Measurements from ENCODE around the gene FOXC2.

The FOXC2 gene

DNA sequence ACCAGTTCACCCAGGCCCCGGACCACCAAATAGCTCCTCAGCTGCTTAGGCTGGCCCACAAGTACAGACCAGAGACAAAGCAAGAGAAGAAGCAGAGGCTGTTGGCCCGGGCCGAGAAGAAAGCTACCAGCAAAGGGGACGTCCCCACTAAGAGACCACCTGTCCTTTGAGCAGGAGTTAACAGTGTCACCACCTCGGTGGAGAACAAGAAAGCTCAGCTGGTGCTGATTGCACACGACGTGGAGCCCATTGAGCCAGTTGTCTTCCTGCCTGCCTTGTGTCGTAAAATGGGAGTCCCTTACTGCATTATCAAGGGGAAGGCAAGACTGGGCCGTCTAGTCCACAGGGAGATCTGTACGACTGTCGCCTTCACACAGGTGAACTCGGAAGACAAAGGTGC lies 40.9 kb upstream of the FOXC2 start:
- Histone ChIP-seq H3K9ac (ENCODE audit: low read depth, low read length) (no peak overlapping the region), H3K9me3 (ENCODE audit: insufficient read depth, low read depth, low read length) (no peaks in the 10 kb centered on the region), H3K27ac (ENCODE audit: low read length) (no peak overlapping the region), H3K4me1 (ENCODE audit: insufficient read depth, low read length) (no peaks in the 10 kb centered on the region), H3K27me3 (ENCODE audit: insufficient read depth, low read length) (peaks cover 12% of the 10 kb centered on the region), H3K36me3 (ENCODE audit: insufficient read depth, low read depth, low read length) (no peaks in the 10 kb centered on the region), H3K4me3 (ENCODE audit: low read length) (no peak overlapping the region)

DNA sequence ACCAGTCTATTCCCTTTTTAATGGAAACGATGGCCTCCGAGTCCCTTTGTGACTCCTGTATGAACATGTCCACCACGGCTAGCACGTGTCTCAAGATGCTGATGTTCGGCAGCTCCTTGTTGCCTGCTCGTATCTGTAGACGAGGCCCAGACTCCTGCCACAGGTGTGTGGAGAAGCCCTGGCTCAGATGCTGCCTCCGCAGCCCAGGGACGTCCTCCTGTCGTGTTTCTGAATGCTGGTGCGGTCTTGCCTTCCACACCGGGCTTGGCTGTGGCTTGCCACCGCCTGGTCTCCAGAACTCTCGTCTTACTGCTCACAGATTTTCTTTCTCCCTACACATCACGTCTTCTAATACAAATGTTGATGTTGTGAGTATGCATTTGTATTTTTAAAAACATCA lies 39.3 kb upstream of the FOXC2 start:
- Histone ChIP-seq H3K9me3 (ENCODE audit: insufficient read depth, low read depth, low read length) (no peaks in the 10 kb centered on the region), H3K36me3 (ENCODE audit: insufficient read depth, low read depth, low read length) (no peaks in the 10 kb centered on the region), H3K27ac (ENCODE audit: low read length) (no peak overlapping the region)

DNA sequence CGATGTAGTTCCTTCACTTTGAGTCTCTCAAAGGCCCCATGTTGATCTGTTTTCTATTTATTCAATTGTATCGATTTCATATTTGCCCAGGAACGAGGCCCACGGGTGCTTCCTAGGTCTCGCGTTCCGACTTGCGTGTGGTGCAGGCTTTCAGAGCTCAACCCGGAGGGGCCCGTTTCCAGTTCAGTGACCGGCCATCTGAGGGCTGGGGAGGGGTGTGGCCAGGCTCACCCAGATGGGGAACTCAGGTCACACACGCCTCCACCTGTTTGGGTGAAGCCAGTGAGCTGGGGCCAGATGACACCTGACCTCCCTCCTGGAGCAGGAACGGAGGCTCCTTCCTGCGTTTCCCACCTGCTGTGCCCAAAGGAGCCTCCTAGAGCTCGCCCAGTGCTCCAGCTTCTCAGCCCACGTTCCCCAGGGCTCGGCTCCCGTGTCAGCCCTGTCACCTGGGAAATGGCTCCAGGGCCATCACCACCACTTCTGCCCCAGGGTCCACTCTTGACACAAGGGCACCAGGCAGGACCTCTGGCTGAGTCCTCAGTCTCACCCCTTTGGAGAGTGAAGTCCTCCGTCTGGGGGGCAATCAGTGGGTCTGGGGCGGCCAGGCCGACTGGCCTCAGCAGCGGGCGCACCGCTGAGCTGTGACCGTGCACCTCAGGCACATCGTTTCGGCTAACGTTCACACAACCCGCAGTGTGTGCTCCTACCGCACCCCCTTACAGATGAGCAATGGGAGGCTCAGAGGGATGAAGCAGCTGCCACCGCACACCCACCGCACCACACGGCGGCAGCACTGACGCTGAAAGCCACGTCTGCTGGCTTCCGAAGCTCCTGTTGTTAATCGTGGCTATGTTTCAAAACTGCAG lies 38.3 kb upstream of the FOXC2 start:
- Histone ChIP-seq H3K4me1 (ENCODE audit: insufficient read depth, low read length) (no peaks in the 10 kb centered on the region), H3K27ac (ENCODE audit: low read length) (no peak overlapping the region), H3K27me3 (ENCODE audit: insufficient read depth, low read length) (no peaks in the 10 kb centered on the region), H3K4me3 (ENCODE audit: low read length) (no peak overlapping the region), H3K9me3 (ENCODE audit: insufficient read depth, low read depth, low read length) (no peaks in the 10 kb centered on the region), H3K9ac (ENCODE audit: low read depth, low read length) (no peak overlapping the region), H3K36me3 (ENCODE audit: insufficient read depth, low read depth, low read length) (no peaks in the 10 kb centered on the region)

More for the DNA sequence above, 39.3 kb upstream of the FOXC2 start:
- no peaks in the 10 kb centered on the region for H3K4me1 ChIP-seq (ENCODE audit: insufficient read depth, low read length)
- H3K27me3 ChIP-seq (ENCODE audit: insufficient read depth, low read length), result no peaks in the 10 kb centered on the region
- no peak overlapping the region for H3K9ac ChIP-seq (ENCODE audit: low read depth, low read length)
- H3K4me3 ChIP-seq (ENCODE audit: low read length), result no peak overlapping the region

DNA sequence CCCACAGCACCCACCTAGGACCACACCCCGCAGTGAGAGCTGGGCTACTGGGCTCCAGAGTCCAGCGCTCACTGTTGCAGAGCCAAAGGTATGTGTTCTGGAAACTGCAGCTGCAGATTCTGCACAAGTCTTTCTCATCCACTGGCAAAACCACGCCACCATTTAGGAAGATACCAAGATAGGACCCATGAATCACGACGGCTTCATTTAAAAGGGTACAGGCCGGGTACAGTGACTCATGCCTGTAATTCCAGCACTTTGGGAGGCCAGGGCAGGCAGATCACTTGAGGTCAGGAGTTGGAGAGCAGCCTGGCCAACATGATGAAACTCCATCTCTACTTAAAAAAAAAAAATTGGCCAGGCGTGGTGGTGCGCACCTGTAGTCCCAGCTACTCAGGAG lies 37.5 kb upstream of the FOXC2 start:
- H3K27ac ChIP-seq (ENCODE audit: low read length), result no peak overlapping the region
- no peaks in the 10 kb centered on the region for H3K36me3 ChIP-seq (ENCODE audit: insufficient read depth, low read depth, low read length)
- H3K4me3 ChIP-seq (ENCODE audit: low read length), result no peak overlapping the region
- no peaks in the 10 kb centered on the region for H3K9me3 ChIP-seq (ENCODE audit: insufficient read depth, low read depth, low read length)
- no peaks in the 10 kb centered on the region for H3K4me1 ChIP-seq (ENCODE audit: insufficient read depth, low read length)
- no peaks in the 10 kb centered on the region for H3K27me3 ChIP-seq (ENCODE audit: insufficient read depth, low read length)
- no peak overlapping the region for H3K9ac ChIP-seq (ENCODE audit: low read depth, low read length)

DNA sequence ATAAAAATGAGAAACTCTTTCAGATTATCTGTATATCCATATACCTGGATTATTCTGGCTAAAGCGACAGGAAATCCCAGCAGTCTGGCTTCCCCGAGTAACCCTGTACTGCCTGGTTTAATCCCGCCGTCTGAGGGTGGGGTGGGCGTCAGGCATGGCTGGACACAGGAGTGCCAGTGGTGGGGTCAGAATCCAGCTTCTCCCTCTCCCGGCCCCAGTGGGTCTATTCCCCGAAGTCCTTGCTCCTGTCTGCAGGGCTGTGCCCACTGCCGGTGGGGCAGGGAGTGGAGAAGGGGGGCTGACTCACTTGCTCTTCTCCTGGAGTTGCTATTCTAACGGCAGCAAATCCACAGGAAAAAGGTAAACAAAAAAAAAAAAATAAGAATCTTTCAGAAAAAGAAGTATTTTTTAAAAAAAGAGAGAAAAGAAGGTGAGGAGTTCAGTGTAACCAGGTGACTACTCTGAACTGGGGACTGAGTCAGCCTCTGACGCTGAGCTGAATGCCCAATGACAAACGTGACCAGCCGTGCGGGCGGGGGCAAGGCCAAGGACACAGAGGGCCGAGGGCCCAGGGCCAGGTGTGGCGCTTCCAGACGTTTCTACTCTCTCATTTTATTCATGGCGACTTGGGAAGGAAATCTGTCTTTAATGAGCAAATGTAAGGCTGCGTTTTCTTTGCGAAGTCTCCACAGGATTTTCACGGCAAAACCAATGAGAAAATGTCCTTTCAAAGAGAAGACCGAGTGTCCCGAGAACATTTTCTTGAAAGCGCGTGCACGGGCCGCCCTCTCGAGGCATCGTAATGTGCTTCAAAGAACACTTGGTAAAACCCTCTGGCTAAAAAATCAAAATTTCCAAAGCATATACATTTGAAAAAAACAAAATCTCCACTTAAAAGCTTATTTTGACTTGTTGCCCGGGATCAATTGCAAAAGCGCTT lies 36.1 kb upstream of the FOXC2 start:
- Histone ChIP-seq H3K27me3 (ENCODE audit: insufficient read depth, low read length) (no peaks in the 10 kb centered on the region), H3K9me3 (ENCODE audit: insufficient read depth, low read depth, low read length) (no peaks in the 10 kb centered on the region), H3K4me3 (ENCODE audit: low read length) (no peak overlapping the region), H3K4me1 (ENCODE audit: insufficient read depth, low read length) (no peaks in the 10 kb centered on the region), H3K36me3 (ENCODE audit: insufficient read depth, low read depth, low read length) (no peaks in the 10 kb centered on the region), H3K27ac (ENCODE audit: low read length) (no peak overlapping the region), H3K9ac (ENCODE audit: low read depth, low read length) (no peak overlapping the region)

DNA sequence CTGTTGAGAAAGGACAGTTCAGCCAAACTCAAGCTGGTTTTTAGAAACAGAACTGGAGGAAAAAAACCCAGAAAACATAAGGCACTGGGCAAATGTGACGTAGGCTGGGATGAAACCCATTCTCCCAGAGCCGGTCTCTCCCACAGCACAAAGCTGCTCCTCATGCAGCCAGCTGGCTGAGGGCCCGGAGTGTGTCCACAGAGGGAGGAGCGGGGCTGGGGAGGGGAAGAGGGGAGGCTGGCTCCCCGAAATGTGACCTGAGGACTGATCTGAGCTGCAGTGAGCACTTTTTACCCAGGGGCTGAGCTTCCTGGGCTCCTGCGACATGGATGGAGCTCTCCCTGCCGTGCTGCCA lies 35.5 kb upstream of the FOXC2 start:
- no peak overlapping the region for H3K27ac ChIP-seq (ENCODE audit: low read length)

DNA sequence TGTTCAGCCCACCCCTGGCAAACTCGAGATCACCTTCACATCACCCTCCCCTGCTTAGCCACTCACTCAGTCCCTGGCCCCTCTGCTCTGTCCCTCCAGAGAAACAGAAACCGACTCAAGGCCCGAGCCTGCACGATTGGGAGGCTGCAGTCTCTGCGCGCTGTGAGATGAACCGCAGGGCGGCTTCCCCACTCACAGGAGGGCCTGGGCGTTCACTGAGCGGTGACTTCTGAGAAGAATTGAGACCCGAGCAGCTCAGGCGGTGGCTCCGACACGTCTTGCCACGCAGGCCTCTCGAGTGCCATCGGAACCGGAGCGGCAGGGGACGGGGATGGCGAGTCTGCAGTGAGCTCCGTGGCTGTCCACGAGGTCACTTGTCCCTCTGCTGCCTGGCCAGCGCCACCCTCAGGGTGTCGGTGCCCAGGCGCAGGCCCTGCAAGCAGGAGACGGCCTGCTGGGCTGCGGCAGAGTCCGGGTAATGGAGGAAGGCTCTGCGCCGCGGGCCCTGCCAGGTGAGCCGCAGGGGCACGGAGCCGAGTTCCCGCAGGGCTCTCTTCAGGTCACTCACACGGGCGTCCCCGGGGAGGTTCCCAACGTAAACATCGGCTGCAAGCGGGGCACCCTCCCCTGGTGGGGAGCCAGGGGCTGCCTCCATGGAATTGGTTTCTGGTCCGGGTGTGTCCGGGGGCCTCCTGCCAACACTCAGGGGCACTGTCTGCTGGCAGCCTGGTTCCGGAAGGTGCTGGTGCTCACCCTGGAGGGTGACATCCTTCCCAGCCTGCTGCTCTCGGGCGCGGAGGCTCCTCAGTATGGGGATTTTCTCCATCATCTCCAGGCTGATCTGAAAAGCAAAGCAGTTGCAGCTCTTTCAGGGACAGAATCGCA lies 34.7 kb upstream of the FOXC2 start:
- Histone ChIP-seq H3K4me1 (ENCODE audit: insufficient read depth, low read length) (no peaks in the 10 kb centered on the region), H3K9me3 (ENCODE audit: insufficient read depth, low read depth, low read length) (no peaks in the 10 kb centered on the region), H3K27ac (ENCODE audit: low read length) (no peak overlapping the region), H3K9ac (ENCODE audit: low read depth, low read length) (no peak overlapping the region), H3K4me3 (ENCODE audit: low read length) (no peak overlapping the region), H3K27me3 (ENCODE audit: insufficient read depth, low read length) (no peaks in the 10 kb centered on the region), H3K36me3 (ENCODE audit: insufficient read depth, low read depth, low read length) (no peaks in the 10 kb centered on the region)

More for the DNA sequence above, 35.5 kb upstream of the FOXC2 start:
- H3K27me3 ChIP-seq (ENCODE audit: insufficient read depth, low read length), result no peaks in the 10 kb centered on the region
- no peaks in the 10 kb centered on the region for H3K36me3 ChIP-seq (ENCODE audit: insufficient read depth, low read depth, low read length)
- H3K4me1 ChIP-seq (ENCODE audit: insufficient read depth, low read length), result no peaks in the 10 kb centered on the region
- H3K9me3 ChIP-seq (ENCODE audit: insufficient read depth, low read depth, low read length), result no peaks in the 10 kb centered on the region
- H3K9ac ChIP-seq (ENCODE audit: low read depth, low read length), result no peak overlapping the region
- no peak overlapping the region for H3K4me3 ChIP-seq (ENCODE audit: low read length)

DNA sequence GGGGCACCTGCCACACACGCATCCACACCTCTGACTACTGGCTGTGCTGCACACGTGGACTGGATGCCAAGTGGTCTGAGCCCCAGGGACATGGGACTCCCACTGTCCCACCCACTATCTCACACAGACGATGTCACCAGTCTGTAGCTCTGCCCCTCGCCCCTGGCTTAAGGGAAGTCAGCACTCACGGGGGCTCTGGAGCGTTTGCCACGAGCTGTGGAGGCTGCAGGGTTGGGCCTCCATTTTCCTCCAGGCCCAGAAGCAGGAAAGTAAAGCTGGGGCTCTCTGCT lies 34.2 kb upstream of the FOXC2 start:
- H3K27me3 ChIP-seq (ENCODE audit: insufficient read depth, low read length), result no peaks in the 10 kb centered on the region
- no peaks in the 10 kb centered on the region for H3K36me3 ChIP-seq (ENCODE audit: insufficient read depth, low read depth, low read length)
- no peaks in the 10 kb centered on the region for H3K4me1 ChIP-seq (ENCODE audit: insufficient read depth, low read length)
- no peak overlapping the region for H3K9ac ChIP-seq (ENCODE audit: low read depth, low read length)
- H3K9me3 ChIP-seq (ENCODE audit: insufficient read depth, low read depth, low read length), result no peaks in the 10 kb centered on the region
- H3K4me3 ChIP-seq (ENCODE audit: low read length), result no peak overlapping the region
- H3K27ac ChIP-seq (ENCODE audit: low read length), result no peak overlapping the region

DNA sequence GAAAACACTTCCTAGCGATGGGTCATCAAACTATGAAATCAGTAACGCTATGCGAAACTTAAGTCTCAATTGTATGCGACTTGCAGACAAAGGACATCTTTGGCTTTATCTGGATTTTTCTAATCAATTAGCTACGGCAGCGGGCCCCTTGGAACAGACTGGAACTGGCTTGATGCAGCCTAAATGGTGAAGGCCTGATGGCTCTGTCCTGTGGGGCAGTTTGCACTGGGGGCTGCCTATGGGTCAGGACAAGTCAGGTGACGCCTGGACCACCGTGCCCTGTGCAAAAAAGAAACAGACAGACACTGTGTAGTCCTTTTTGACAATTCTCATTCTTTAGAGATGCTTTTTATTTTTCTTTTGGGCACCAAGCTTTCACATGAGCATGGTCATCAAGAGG lies 33.6 kb upstream of the FOXC2 start:
- no peaks in the 10 kb centered on the region for H3K36me3 ChIP-seq (ENCODE audit: insufficient read depth, low read depth, low read length)
- no peak overlapping the region for H3K9ac ChIP-seq (ENCODE audit: low read depth, low read length)
- H3K27me3 ChIP-seq (ENCODE audit: insufficient read depth, low read length), result no peaks in the 10 kb centered on the region
- H3K9me3 ChIP-seq (ENCODE audit: insufficient read depth, low read depth, low read length), result no peaks in the 10 kb centered on the region
- no peaks in the 10 kb centered on the region for H3K4me1 ChIP-seq (ENCODE audit: insufficient read depth, low read length)
- no peak overlapping the region for H3K4me3 ChIP-seq (ENCODE audit: low read length)
- H3K27ac ChIP-seq (ENCODE audit: low read length), result no peak overlapping the region

DNA sequence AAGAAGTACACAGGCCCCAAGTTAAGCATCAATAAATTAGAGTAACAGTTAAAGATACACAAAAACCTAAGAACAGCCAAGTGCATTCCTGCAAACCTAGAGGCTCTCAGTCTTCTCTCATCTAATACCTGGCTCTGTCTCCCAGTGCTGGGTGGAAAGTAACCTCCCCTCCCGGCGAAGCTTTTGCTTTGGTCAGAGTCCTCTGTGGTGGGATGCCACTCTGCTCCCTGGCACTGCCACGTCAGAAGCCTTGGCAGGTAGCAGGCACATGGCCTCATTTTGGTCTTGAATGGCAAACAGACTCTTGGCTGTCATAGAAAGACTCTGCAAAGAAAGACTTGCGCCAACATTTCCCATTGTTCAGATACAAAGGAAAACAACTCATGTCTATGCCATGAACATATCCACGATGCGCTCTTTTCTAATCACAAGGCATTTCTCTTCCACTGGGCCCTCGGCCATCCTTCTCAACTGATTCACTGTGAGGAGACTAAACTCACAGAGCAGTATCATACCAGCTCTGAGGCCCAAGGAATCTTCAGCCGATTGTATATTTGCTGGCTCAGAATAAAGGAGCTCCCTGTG lies 32.8 kb upstream of the FOXC2 start:
- H3K4me3 ChIP-seq (ENCODE audit: low read length), result no peak overlapping the region
- no peak overlapping the region for H3K9ac ChIP-seq (ENCODE audit: low read depth, low read length)
- H3K36me3 ChIP-seq (ENCODE audit: insufficient read depth, low read depth, low read length), result 0 out of 2 replicates have a peak, but pooled peaks cover 5% of the 10 kb centered on the region
- no peaks in the 10 kb centered on the region for H3K27me3 ChIP-seq (ENCODE audit: insufficient read depth, low read length)
- H3K9me3 ChIP-seq (ENCODE audit: insufficient read depth, low read depth, low read length), result no peaks in the 10 kb centered on the region
- no peaks in the 10 kb centered on the region for H3K4me1 ChIP-seq (ENCODE audit: insufficient read depth, low read length)
- no peak overlapping the region for H3K27ac ChIP-seq (ENCODE audit: low read length)

Measured in iPS-20b (cell line).